ENCODE results near the gene OLFML3.

GRCh38 chr1:113998361-113998760, 19.1 kb downstream of the OLFML3 start:
- TF ChIP-seq CTCF (IDR thresholded peaks at IDR 0.05; ENCODE audit: insufficient read depth, low read length, poor library complexity, severe bottlenecking) (no peak), EZH2phosphoT487 (conservative IDR thresholded peaks at IDR 0.05; ENCODE audit: low read length) (no peak)
